Activated CD4-positive, alpha-beta memory T cell treated with anti-CD3 and anti-CD28 coated beads for 36 hours (primary cell): ENCODE results near the gene NLGN1. TPM values are rescaled to one million over a fixed set of nuclear protein-coding genes. Genes with fewer than 3 reads are reported as not detected.

ENCODE experiments used
- CTCF ChIA-PET: fragments of 350-600 bp; sonication (Branson Sonifier 250); formaldehyde crosslinking; loops from one replicate; lab custom pipeline; 2021; ENCODE audit warnings: antibody characterized with exemption, inconsistent platforms; lab: Charles Lee
- POLR2A ChIA-PET: fragments of 350-600 bp; sonication (Branson Sonifier 250); formaldehyde crosslinking; loops from one replicate; lab custom pipeline; 2021; ENCODE audit warnings: antibody characterized with exemption; lab: Charles Lee
- DNase-seq: peaks from one replicate; pipeline ENCODE4 v3.0.0-alpha.2; 2020
- H3K27ac Mint-ChIP-seq: one replicate; pipeline ENCODE4 v1.8.0; 2021; ENCODE audit warnings: mixed read lengths
- H3K27me3 Mint-ChIP-seq: one replicate; pipeline ENCODE4 v1.8.0; 2021; ENCODE audit warnings: mixed read lengths
- H3K36me3 Mint-ChIP-seq: one replicate; pipeline ENCODE4 v1.8.0; 2021; ENCODE audit warnings: mixed read lengths
- H3K4me1 Mint-ChIP-seq: one replicate; pipeline ENCODE4 v1.8.0; 2021; ENCODE audit warnings: low read depth, mixed read lengths
- H3K4me3 Mint-ChIP-seq: one replicate; pipeline ENCODE4 v1.8.0; 2021; ENCODE audit warnings: mild to moderate bottlenecking, mixed read lengths
- H3K9me3 Mint-ChIP-seq: one replicate; pipeline ENCODE4 v1.8.0; 2021; ENCODE audit warnings: mixed read lengths
- intact Hi-C: fragments of 100-400 bp; cut with micrococcal nuclease; formaldehyde crosslinking; loops from one replicate; pipeline ENCODE4 v1.15.1; 2023
- total RNA-seq, 2 experiments: library from RNA; stranded (reverse); gene quantifications; one replicate each; pipeline ENCODE4 v1.2.3, GENCODE V29; 2021

Gene NLGN1
- total RNA-seq, 2 experiments from 2014 or later, result not detected

- no peak overlapping the region for H3K27ac Mint-ChIP-seq
- DNase-seq, result no peak
- no peaks in the 10 kb centered on the region for H3K4me1 Mint-ChIP-seq
- peaks cover 3% of the 10 kb centered on the region for H3K9me3 Mint-ChIP-seq
- intact Hi-C loops, result no loop called here
- no peak overlapping the region for H3K4me3 Mint-ChIP-seq
- no peaks in the 10 kb centered on the region for H3K27me3 Mint-ChIP-seq
- CTCF ChIA-PET, result no interaction called here
- H3K36me3 Mint-ChIP-seq, result no peaks in the 10 kb centered on the region
- POLR2A ChIA-PET, result no interaction called here
Measured at GRCh38 chr3:173893066-173893465, 495.5 kb downstream of the NLGN1 start.

- H3K4me3 Mint-ChIP-seq, result no peak overlapping the region
- ChIA-PET CTCF (no interaction called here), POLR2A (no interaction called here)
- no peaks in the 10 kb centered on the region for H3K36me3 Mint-ChIP-seq
- no peak overlapping the region for H3K27ac Mint-ChIP-seq
- peaks cover 3% of the 10 kb centered on the region for H3K9me3 Mint-ChIP-seq
- intact Hi-C loops, result no loop called here
- H3K27me3 Mint-ChIP-seq, result no peaks in the 10 kb centered on the region
- H3K4me1 Mint-ChIP-seq, result no peaks in the 10 kb centered on the region
- DNase-seq, result no peak
Measured at GRCh38 chr3:173893835-173894234, 496.3 kb downstream of the NLGN1 start.

- Mint-ChIP-seq H3K9me3 (peaks cover 3% of the 10 kb centered on the region), H3K4me1 (no peaks in the 10 kb centered on the region), H3K27me3 (no peaks in the 10 kb centered on the region), H3K4me3 (no peak overlapping the region), H3K36me3 (no peaks in the 10 kb centered on the region), H3K27ac (no peak overlapping the region)
- ChIA-PET CTCF (no interaction called here), POLR2A (no interaction called here)
- DNase-seq, result no peak
- intact Hi-C loops, result no loop called here
Measured at GRCh38 chr3:173897631-173898030, 500.1 kb downstream of the NLGN1 start.

- ChIA-PET POLR2A (no interaction called here), CTCF (no interaction called here)
- Mint-ChIP-seq H3K4me3 (no peak overlapping the region), H3K4me1 (no peaks in the 10 kb centered on the region), H3K9me3 (no peaks in the 10 kb centered on the region), H3K27ac (no peak overlapping the region), H3K27me3 (no peaks in the 10 kb centered on the region), H3K36me3 (no peaks in the 10 kb centered on the region)
- intact Hi-C loops, result no loop called here
- no peak for DNase-seq
Measured at GRCh38 chr3:173901649-173902048, 504.1 kb downstream of the NLGN1 start.

- no peak overlapping the region for H3K4me3 Mint-ChIP-seq
- intact Hi-C loops, result no loop called here
- H3K27me3 Mint-ChIP-seq, result no peaks in the 10 kb centered on the region
- POLR2A ChIA-PET, result no interaction called here
- H3K36me3 Mint-ChIP-seq, result no peaks in the 10 kb centered on the region
- H3K27ac Mint-ChIP-seq, result no peak overlapping the region
- CTCF ChIA-PET, result no interaction called here
- no peaks in the 10 kb centered on the region for H3K4me1 Mint-ChIP-seq
- H3K9me3 Mint-ChIP-seq, result no peaks in the 10 kb centered on the region
- no peak for DNase-seq
Measured at GRCh38 chr3:173902401-173902800, 504.9 kb downstream of the NLGN1 start.

GRCh38 chr3:173902871-173903270 is 505.3 kb downstream of the NLGN1 start:
- ChIA-PET POLR2A (no interaction called here), CTCF (no interaction called here)
- no peaks in the 10 kb centered on the region for H3K36me3 Mint-ChIP-seq
- H3K4me3 Mint-ChIP-seq, result no peak overlapping the region
- intact Hi-C loops, result no loop called here
- no peaks in the 10 kb centered on the region for H3K4me1 Mint-ChIP-seq
- no peak for DNase-seq
- no peaks in the 10 kb centered on the region for H3K9me3 Mint-ChIP-seq
- no peaks in the 10 kb centered on the region for H3K27me3 Mint-ChIP-seq
- no peak overlapping the region for H3K27ac Mint-ChIP-seq

- Mint-ChIP-seq H3K4me1 (no peaks in the 10 kb centered on the region), H3K9me3 (no peaks in the 10 kb centered on the region), H3K4me3 (no peak overlapping the region), H3K27ac (no peak overlapping the region), H3K27me3 (no peaks in the 10 kb centered on the region), H3K36me3 (no peaks in the 10 kb centered on the region)
- intact Hi-C loops, result no loop called here
- ChIA-PET POLR2A (no interaction called here), CTCF (no interaction called here)
- no peak for DNase-seq
Measured at GRCh38 chr3:173905381-173905780, 507.8 kb downstream of the NLGN1 start.

GRCh38 chr3:173911446-173911845 is 513.9 kb downstream of the NLGN1 start:
- intact Hi-C loops, result no loop called here
- Mint-ChIP-seq H3K27ac (no peak overlapping the region), H3K9me3 (peaks cover 2% of the 10 kb centered on the region), H3K4me1 (no peaks in the 10 kb centered on the region), H3K36me3 (no peaks in the 10 kb centered on the region), H3K4me3 (no peak overlapping the region), H3K27me3 (no peaks in the 10 kb centered on the region)
- ChIA-PET CTCF (no interaction called here), POLR2A (no interaction called here)
- DNase-seq, result no peak

GRCh38 chr3:173912126-173912525 is 514.6 kb downstream of the NLGN1 start:
- ChIA-PET POLR2A (no interaction called here), CTCF (no interaction called here)
- no peaks in the 10 kb centered on the region for H3K27me3 Mint-ChIP-seq
- H3K4me1 Mint-ChIP-seq, result no peaks in the 10 kb centered on the region
- no peaks in the 10 kb centered on the region for H3K36me3 Mint-ChIP-seq
- H3K4me3 Mint-ChIP-seq, result no peak overlapping the region
- peaks cover 2% of the 10 kb centered on the region for H3K9me3 Mint-ChIP-seq
- H3K27ac Mint-ChIP-seq, result no peak overlapping the region
- intact Hi-C loops, result no loop called here
- no peak for DNase-seq

- no peak overlapping the region for H3K4me3 Mint-ChIP-seq
- no peak overlapping the region for H3K27ac Mint-ChIP-seq
- CTCF ChIA-PET, result no interaction called here
- intact Hi-C loops, result no loop called here
- DNase-seq, result no peak
- no peaks in the 10 kb centered on the region for H3K27me3 Mint-ChIP-seq
- H3K36me3 Mint-ChIP-seq, result no peaks in the 10 kb centered on the region
- POLR2A ChIA-PET, result no interaction called here
- peaks cover 2% of the 10 kb centered on the region for H3K9me3 Mint-ChIP-seq
- H3K4me1 Mint-ChIP-seq, result no peaks in the 10 kb centered on the region
Measured at GRCh38 chr3:173913397-173913796, 515.9 kb downstream of the NLGN1 start.

- no peak overlapping the region for H3K4me3 Mint-ChIP-seq
- ChIA-PET POLR2A (no interaction called here), CTCF (no interaction called here)
- H3K4me1 Mint-ChIP-seq, result no peaks in the 10 kb centered on the region
- DNase-seq, result no peak
- no peaks in the 10 kb centered on the region for H3K27me3 Mint-ChIP-seq
- peaks cover 2% of the 10 kb centered on the region for H3K9me3 Mint-ChIP-seq
- no peaks in the 10 kb centered on the region for H3K36me3 Mint-ChIP-seq
- H3K27ac Mint-ChIP-seq, result no peak overlapping the region
- intact Hi-C loops, result no loop called here
Measured at GRCh38 chr3:173913974-173914421, 516.5 kb downstream of the NLGN1 start.

GRCh38 chr3:173916799-173917198 is 519.3 kb downstream of the NLGN1 start:
- ChIA-PET CTCF (no interaction called here), POLR2A (no interaction called here)
- Mint-ChIP-seq H3K36me3 (no peaks in the 10 kb centered on the region), H3K27me3 (no peaks in the 10 kb centered on the region), H3K9me3 (peaks cover 2% of the 10 kb centered on the region), H3K4me3 (no peak overlapping the region), H3K4me1 (no peaks in the 10 kb centered on the region), H3K27ac (no peak overlapping the region)
- intact Hi-C loops, result no loop called here
- no peak for DNase-seq

- Mint-ChIP-seq H3K27me3 (no peaks in the 10 kb centered on the region), H3K36me3 (no peaks in the 10 kb centered on the region), H3K9me3 (no peaks in the 10 kb centered on the region), H3K27ac (no peak overlapping the region), H3K4me3 (no peak overlapping the region), H3K4me1 (no peaks in the 10 kb centered on the region)
- CTCF ChIA-PET, result no interaction called here
- intact Hi-C loops, result no loop called here
- POLR2A ChIA-PET, result no interaction called here
- DNase-seq, result no peak
Measured at GRCh38 chr3:173920386-173920785, 522.8 kb downstream of the NLGN1 start.

- ChIA-PET POLR2A (no interaction called here), CTCF (no interaction called here)
- no peaks in the 10 kb centered on the region for H3K27me3 Mint-ChIP-seq
- no peaks in the 10 kb centered on the region for H3K4me1 Mint-ChIP-seq
- no peak for DNase-seq
- intact Hi-C loops, result no loop called here
- no peaks in the 10 kb centered on the region for H3K9me3 Mint-ChIP-seq
- H3K36me3 Mint-ChIP-seq, result no peaks in the 10 kb centered on the region
- no peak overlapping the region for H3K4me3 Mint-ChIP-seq
- H3K27ac Mint-ChIP-seq, result no peak overlapping the region
Measured at GRCh38 chr3:173921732-173922131, 524.2 kb downstream of the NLGN1 start.
